Mucosa of gallbladder (tissue), 1 donor: Measurements from ENCODE around the gene NEURL1B. TPM values are rescaled to one million over a fixed set of nuclear protein-coding genes. Genes with fewer than 3 reads are reported as not detected.
"Not testable (repeated sequence)": the region's sequence is repeated elsewhere in the genome, so short reads cannot be mapped to it uniquely, and the experiment has no call there.

Source experiments
- DNase-seq: peaks from one replicate; pipeline ENCODE4 v3.0.0-alpha.2; 2020; ENCODE audit warnings: low spot score
- total RNA-seq: library from RNA; stranded (reverse); gene quantifications from one replicate; pipeline ENCODE4 v1.2.1, GENCODE V29; 2021
- donor health status: DM: no; HTN: no; CAD: no.

NEURL1B gene
- total RNA-seq, 1 donor from 2014 or later: 27.9 TPM

DNA sequence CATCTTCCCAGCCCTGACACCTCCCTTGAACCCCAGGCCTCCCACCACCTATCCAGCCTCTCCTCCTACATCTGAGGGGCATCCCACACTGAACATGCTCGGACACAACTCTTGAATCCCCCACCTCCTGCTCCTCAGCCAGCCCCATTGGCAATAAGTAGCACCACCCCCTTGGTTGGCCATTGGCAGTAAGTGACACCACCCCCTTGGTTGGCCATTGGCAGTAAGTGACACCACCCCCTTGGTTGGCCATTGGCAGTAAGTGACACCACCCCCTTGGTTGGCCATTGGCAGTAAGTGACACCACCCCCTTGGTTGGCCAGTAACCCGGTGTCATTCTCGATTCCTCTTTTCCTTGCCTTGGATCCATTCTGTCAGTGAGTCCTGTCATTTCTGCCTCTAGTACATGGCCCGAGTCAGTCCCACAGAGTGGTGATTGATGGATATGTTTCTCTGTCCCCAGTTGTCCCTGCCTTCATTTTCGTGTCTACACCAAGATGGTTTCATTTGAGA is 37.4 kb downstream of the NEURL1B start:
- not testable (repeated sequence) for DNase-seq

DNA sequence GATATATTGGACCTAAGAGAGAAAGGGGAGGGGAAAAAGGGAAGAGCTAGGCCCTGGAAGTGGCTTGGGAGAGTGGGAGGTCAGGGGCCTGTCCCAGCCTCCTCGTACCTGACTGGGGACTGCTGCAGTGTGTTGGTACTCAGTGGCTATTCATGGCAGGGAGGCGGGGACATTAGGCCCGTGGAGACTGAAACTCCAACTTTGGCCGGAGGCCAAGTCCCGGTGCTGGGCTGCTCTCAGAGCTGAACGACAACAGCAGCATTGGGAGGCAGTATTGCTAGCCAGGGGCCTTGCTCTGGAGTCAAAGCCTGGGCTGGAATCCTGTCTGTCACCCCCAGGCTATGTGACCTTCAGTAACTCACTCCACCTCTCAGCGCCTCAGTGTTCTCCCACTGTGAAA is 37.8 kb downstream of the NEURL1B start:
- DNase-seq: peak; percentile 51

GRCh38 chr5:172679628-172680212 is 38.7 kb downstream of the NEURL1B start:
- DNase-seq: no peak

DNA sequence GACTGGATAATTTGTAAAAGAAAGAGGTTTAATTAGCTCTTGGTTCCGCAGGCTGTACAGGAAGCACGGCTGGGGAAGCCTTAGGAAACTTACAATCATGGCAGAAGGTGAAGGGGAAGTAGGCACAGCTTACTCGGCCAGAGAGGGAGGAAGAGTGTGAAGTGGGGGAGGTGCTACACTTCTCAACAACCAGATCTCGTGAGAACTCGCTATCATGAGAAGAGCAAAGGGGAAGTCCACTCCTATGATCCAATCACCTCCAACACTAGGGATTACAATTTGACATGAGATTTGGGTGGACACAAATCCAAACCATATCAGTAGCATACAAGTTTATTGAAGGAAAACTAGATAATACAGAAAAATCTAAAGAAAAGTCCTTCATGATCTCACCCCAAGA is 39.9 kb downstream of the NEURL1B start:
- no peak for DNase-seq

GRCh38 chr5:172681421-172681820 is 40.4 kb downstream of the NEURL1B start:
- no peak for DNase-seq

GRCh38 chr5:172683264-172683644 is 42.2 kb downstream of the NEURL1B start:
- no peak for DNase-seq

DNA sequence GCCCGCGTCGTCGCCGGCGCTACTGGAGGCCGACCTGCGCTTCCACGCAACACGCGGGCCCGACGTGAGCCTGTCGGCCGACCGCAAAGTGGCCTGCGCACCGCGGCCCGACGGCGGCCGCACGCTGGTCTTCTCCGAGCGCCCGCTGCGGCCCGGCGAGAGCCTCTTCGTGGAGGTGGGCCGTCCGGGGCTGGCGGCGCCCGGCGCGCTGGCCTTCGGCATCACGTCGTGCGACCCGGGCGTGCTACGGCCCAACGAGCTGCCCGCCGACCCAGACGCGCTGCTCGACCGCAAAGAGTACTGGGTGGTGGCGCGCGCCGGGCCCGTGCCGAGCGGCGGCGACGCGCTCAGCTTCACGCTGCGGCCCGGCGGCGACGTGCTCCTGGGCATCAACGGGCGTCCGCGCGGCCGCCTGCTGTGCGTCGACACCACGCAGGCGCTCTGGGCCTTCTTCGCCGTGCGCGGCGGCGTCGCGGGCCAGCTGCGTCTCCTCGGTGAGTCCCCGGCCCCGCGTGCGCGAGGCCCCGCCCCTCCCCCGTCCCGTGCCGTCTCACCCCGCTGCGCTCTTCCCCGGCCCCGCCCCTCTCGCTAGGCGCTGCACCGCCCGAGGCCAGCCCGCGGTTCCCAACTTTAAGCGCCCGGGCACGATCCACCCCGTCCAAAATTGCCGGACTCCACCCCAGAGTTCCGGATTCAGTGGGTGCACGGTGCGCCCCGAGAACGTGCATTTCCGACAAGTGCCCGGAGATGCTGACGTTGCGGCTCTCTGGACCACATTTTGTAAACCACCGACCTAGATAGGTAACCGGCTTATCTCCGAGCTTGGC is 42.8 kb downstream of the NEURL1B start:
- no peak for DNase-seq

GRCh38 chr5:172685091-172685490 is 44.0 kb downstream of the NEURL1B start:
- no peak for DNase-seq

DNA sequence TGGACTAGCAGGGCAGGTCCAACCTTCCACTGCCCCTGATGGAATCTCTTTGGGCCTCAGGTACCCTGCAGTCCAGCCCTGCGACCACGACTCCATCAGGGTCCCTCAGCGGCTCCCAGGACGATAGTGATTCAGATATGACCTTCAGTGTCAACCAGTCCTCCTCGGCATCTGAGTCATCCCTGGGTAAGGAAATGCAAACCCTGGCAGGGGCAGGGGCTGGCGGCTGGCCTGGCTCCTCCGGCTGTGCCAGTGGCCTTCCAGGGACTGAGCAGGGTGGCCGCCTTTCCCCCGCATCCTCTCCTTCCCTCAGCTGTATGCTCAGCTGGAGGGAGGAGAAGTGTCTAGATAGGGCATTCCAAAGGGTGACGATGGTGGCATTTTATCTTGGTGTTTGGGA is 45.0 kb downstream of the NEURL1B start:
- no peak for DNase-seq

- no peak for DNase-seq
These were observed 45.7 kb downstream of the NEURL1B start for GRCh38 chr5:172686539-172687390.

- no peak for DNase-seq
These were observed 46.9 kb downstream of the NEURL1B start for GRCh38 chr5:172687940-172688339.

- DNase-seq: peak; percentile 67
These were observed 47.5 kb downstream of the NEURL1B start for GRCh38 chr5:172688349-172689217.

GRCh38 chr5:172689218-172689572 is 48.1 kb downstream of the NEURL1B start:
- DNase-seq: no peak

DNA sequence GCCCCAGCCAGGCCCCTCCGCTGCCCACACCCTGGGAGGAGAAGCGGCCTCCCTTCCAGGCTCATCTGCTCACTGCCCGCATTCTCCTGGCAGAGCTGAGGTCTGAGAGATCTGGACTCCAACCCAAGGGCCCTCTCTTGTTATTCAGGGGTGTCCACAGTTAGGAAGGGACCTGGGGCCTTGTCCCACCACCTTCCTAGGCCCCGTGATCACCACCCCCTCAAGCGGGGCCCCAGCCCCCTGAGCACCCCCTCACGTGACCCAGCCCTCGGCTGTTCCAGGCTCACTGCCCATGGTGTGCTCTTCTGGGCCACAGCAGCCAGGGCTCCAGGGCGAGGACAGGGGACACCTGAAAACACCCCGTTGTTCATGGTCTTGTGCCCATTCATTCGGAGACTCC is 48.7 kb downstream of the NEURL1B start:
- DNase-seq: no peak

- no peak for DNase-seq
These were observed 49.4 kb downstream of the NEURL1B start for GRCh38 chr5:172690258-172691075.

GRCh38 chr5:172691886-172692285 is 50.8 kb downstream of the NEURL1B start:
- DNase-seq: no peak

- DNase-seq: no peak
These were observed 51.4 kb downstream of the NEURL1B start for GRCh38 chr5:172692451-172692850.

GRCh38 chr5:172692981-172693380 is 51.9 kb downstream of the NEURL1B start:
- DNase-seq: no peak

DNA sequence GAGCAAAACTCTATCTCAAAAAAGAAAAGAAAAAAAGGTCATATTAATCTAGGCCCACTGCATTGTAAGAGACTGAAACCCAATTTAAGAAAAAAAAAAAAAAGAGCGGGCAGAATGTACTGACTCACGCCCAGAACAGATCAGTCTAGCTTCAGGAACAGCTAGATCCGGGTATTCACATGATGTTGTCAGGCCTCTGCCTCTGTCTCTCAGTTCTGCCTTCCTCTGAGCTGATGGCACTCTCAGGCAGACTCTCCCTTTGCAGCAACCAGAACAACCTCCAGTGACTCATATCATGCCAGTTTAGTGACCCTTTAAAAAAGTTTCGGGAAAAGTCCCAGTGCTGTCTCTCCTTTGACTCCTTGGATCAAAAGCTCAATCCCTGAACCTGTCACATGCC is 53.0 kb downstream of the NEURL1B start:
- no peak for DNase-seq

- DNase-seq: no peak
These were observed 53.5 kb downstream of the NEURL1B start for GRCh38 chr5:172694541-172694940.
